Ovary (tissue), 9 donors: ENCODE measurements around the gene CARD8. TPM values are rescaled to one million over a fixed set of nuclear protein-coding genes. Genes with fewer than 3 reads are reported as not detected.

Experiments used
- DNase-seq, 5 donors: peaks; one replicate each; pipeline ENCODE4 v3.0.0-alpha.2; 2019 to 2020
- H3K27ac ChIP-seq, 2 donors: fragments of 200-600 bp; one replicate each; pipeline versions ENCODE4 v1.5.1 to v1.8.0; 2019 to 2022
- H3K27me3 ChIP-seq: fragments of 200-600 bp; one replicate; pipeline ENCODE4 v1.8.0; 2022
- H3K36me3 ChIP-seq: fragments of 200-600 bp; sonication (generic); one replicate; pipeline ENCODE4 v1.5.1; 2019
- H3K4me1 ChIP-seq: one replicate; pipeline ENCODE4 v1.8.1; 2013; ENCODE audit warnings: mild to moderate bottlenecking, moderate library complexity; ENCODE audit not compliant: insufficient read depth
- H3K4me3 ChIP-seq: fragments of 200-600 bp; sonication (generic); one replicate; pipeline ENCODE4 v1.5.1; 2017
- H3K9me3 ChIP-seq, 2 donors: fragments of 200-600 bp in 1 of 2; sonication (generic) in 1 of 2; one replicate each; pipeline versions ENCODE4 v1.5.1 to v1.8.1; 2013 to 2019; ENCODE audit warnings: mild to moderate bottlenecking in 1 of 2, moderate library complexity in 1 of 2
- CTCF ChIP-seq, 3 donors: fragments of 450-650 bp in 2 of 3; fragments of 200-600 bp in 1 of 3; IDR thresholded peaks; one replicate each; pipeline versions ENCODE4 v1.5.1 to v1.8.0; 2016 to 2022; ENCODE audit warnings: antibody characterized with exemption in 3 of 3, mild to moderate bottlenecking in 1 of 3
- EP300 ChIP-seq: sonication (generic); formaldehyde crosslinking; IDR thresholded peaks from one replicate; pipeline ENCODE4 v1.6.1; 2017; ENCODE audit warnings: antibody characterized with exemption
- POLR2A ChIP-seq: fragments of 450-650 bp; IDR thresholded peaks from one replicate; pipeline ENCODE4 v1.6.1; 2017; ENCODE audit warnings: antibody characterized with exemption, mild to moderate bottlenecking, moderate library complexity
- WGBS, 3 donors: extraction: QIAGEN DNeasy Blood & Tissue Kit in 1 of 3; methylation state at CpG; one replicate each; pipeline versions ENCODE4 v1.1.5 to v1.1.7; 2013 to 2017; 5-methylcytosine and 5-hydroxymethylcytosine counted together
- intact Hi-C, 4 donors: fragments of 100-400 bp; cut with DNase I; formaldehyde crosslinking; loops; one replicate each; pipeline versions ENCODE4 v1.11.0 to v1.15.1; 2022 to 2023
- polyA plus RNA-seq, 2 donors: library from polyadenylated mRNA; stranded (reverse); fragments of 200-250 nt in 1 of 2; fragments of 350-450 nt in 1 of 2; fragmentation: Illumina TruSeq in 1 of 2; extraction: RNeasy Lipid Tissue Mini Kit (QIAGEN cat#74804) in 1 of 2; gene quantifications; one replicate each; pipeline ENCODE4 v1.2.3, GENCODE V29; 2013 to 2014
- total RNA-seq, 7 donors: library from RNA; depleted of rRNA in 2 of 7; stranded (reverse); fragments of >200 nt in 2 of 7; fragmentation: NEBNext Ultra II Directional in 3 of 7; extraction: Animal tissue kit (Norgen Biotek cat#: 25700) in 3 of 7; gene quantifications; one replicate each; pipeline versions ENCODE4 v1.1.0 to v1.2.4, GENCODE V29; 2016 to 2023
- donor health status: DM: no; HTN: no; CAD: no; lungs with moderate emphysema.
- donor health status: DM: no; HTN: no; CAD: no.
- donor health status: Bipolar disorder and iron deficiency.
- donor health status: DM: yes; HTN: yes; CAD: no.
- donor health status: DM: no; HTN: no; CAD: no.
- donor health status: DM: yes; HTN: yes; CAD: no.

CARD8 gene
- total and polyA plus RNA-seq, 9 donors = 10.0 to 48.0 (median 24.9) TPM

GRCh38 chr19:48206397-48207093 lies 49.2 kb downstream of the CARD8 start:
- H3K9me3 ChIP-seq = no peaks in the 10 kb centered on the region
- no peak overlapping the region for H3K27ac ChIP-seq
- no peaks in the 10 kb centered on the region for H3K36me3 ChIP-seq
- WGBS, 3 donors = 80 to 87% (median 86%) methylated on average over 9 of the region's 9 CpGs
- no peak for DNase-seq
- H3K4me1 ChIP-seq = peaks cover 3% of the 10 kb centered on the region
- H3K27me3 ChIP-seq = no peaks in the 10 kb centered on the region
- TF ChIP-seq CTCF (IDR thresholded peaks at IDR 0.05) (no peak), POLR2A (no peak), EP300 (no peak)
- H3K4me3 ChIP-seq = no peak overlapping the region
- intact Hi-C loops = no loop called here

- 0 to 1% (median 0%) methylated on average over 34 of the region's 34 CpGs for WGBS, 3 donors
- H3K4me1 ChIP-seq = peaks cover 3% of the 10 kb centered on the region
Measured at GRCh38 chr19:48203794-48204628, 51.7 kb downstream of the CARD8 start.

GRCh38 chr19:48203222-48203793 lies 52.4 kb downstream of the CARD8 start:
- Histone ChIP-seq H3K4me3 (peak overlapping the region; percentile 63), H3K27me3 (no peaks in the 10 kb centered on the region), H3K27ac (peak overlapping the region in 1 of 2 donors; percentile 35), H3K9me3 (no peaks in the 10 kb centered on the region), H3K36me3 (no peaks in the 10 kb centered on the region), H3K4me1 (peaks cover 3% of the 10 kb centered on the region)
- no peak for TF ChIP-seq POLR2A
- TF ChIP-seq EP300 = no peak
- no peak for TF ChIP-seq CTCF (IDR thresholded peaks at IDR 0.05)
- intact Hi-C loops = no loop called here
- 4 to 17% (median 6%) methylated on average over 5 of the region's 5 CpGs for WGBS, 3 donors
- DNase-seq = no peak

More at GRCh38 chr19:48203794-48204628, 51.7 kb downstream of the CARD8 start:
- peak; percentile 87 to 93 (median 90) for DNase-seq
- intact Hi-C loops = no loop called here
- Histone ChIP-seq H3K9me3 (no peaks in the 10 kb centered on the region), H3K27me3 (no peaks in the 10 kb centered on the region), H3K4me3 (peak overlapping the region; percentile 63), H3K36me3 (no peaks in the 10 kb centered on the region), H3K27ac (peak overlapping the region in 1 of 2 donors; percentile 35)
- TF ChIP-seq CTCF (IDR thresholded peaks at IDR 0.05) (no peak), POLR2A (no peak), EP300 (no peak)

GRCh38 chr19:48196933-48197665 lies 58.6 kb downstream of the CARD8 start:
- Histone ChIP-seq H3K4me3 (no peak overlapping the region), H3K27ac (no peak overlapping the region), H3K36me3 (no peaks in the 10 kb centered on the region), H3K27me3 (no peaks in the 10 kb centered on the region), H3K4me1 (peaks cover 5% of the 10 kb centered on the region), H3K9me3 (no peaks in the 10 kb centered on the region)
- peak in 1 of 5 donors; percentile 29 for DNase-seq
- intact Hi-C loops = no loop called here
- 2 to 7% (median 4%) methylated on average over 13 of the region's 13 CpGs for whole genome bisulfite sequencing, 3 donors
- TF ChIP-seq EP300 (no peak), CTCF (IDR thresholded peaks at IDR 0.05) (no peak), POLR2A (no peak)
